Tibial nerve (tissue), 4 donors: ENCODE data around the gene SLC1A6.

Experiments used
- CTCF ChIP-seq, 5 experiments: fragments of 200-600 bp in 3 of 5; fragments of 450-650 bp in 2 of 5; sonication (generic) in 3 of 5; IDR thresholded peaks; one replicate each; pipeline ENCODE4 v1.5.1; 2016 to 2019; ENCODE audit warnings: antibody characterized with exemption in 5 of 5, mild to moderate bottlenecking in 3 of 5, moderate library complexity in 2 of 5
- EP300 ChIP-seq, 2 donors: sonication (generic); formaldehyde crosslinking; IDR thresholded peaks; one replicate each; pipeline ENCODE4 v1.6.1; 2017; ENCODE audit warnings: antibody characterized with exemption in 2 of 2, mild to moderate bottlenecking in 1 of 2
- POLR2A ChIP-seq, 2 donors: fragments of 450-650 bp; IDR thresholded peaks; one replicate each; pipeline ENCODE4 v1.6.1; 2017; ENCODE audit warnings: antibody characterized with exemption in 2 of 2, mild to moderate bottlenecking in 2 of 2, moderate library complexity in 2 of 2

DNA sequence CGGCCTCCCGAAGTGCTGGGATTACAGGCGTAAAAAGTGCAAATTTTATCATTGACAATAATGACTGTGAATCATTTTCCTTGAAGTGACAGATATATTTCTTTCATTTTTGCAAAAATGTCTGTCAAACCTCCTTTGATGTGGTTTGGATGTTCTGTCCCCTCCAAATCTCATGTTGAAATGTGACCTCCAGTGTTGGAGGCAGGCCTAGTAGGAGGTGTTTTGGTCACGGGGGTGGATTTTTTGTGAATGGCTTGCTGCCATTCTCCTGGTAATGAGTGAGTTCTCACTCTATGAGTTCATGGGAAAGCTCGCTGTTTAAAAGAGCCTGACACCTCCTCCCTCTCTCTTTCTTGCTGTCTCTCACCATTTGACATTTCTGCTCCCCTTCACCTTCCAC, 5.5 kb upstream of the SLC1A6 start:
- TF ChIP-seq POLR2A (IDR thresholded peaks at IDR 0.05), result no peak
- TF ChIP-seq CTCF (IDR thresholded peaks at IDR 0.05), result no peak
- no peak for TF ChIP-seq EP300 (IDR thresholded peaks at IDR 0.05)
